ENCODE measurements around the gene ODAD3.
A peak's percentile ranks its signal among the peaks of the same experiment; 100 is the strongest.

The ODAD3 gene

DNA sequence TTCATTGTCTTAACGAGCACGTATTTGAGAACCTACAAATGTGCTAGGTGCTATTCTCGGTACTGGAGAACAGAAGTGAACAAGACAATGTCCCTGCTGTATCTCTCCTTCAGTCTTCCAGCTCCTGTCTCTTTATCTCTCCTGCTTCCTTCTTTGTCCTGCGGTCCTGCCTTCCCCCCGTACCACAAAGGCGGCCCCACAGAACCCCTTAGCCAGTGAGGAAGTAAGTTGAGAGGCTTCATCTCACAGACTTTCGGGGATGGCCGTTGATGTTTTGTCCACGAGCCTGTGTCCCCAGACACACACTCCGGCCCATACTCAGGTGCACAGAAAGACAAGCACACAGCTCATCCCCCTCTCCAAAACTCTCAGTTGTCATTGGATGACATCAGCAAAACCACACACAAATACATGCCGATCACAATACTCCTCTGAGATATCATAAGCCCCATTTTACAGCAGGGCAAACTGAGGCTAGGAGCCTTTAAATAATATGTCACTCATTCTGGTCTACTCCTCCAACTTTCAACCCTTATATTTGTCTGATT, 61.0 kb downstream of the ODAD3 start:
- DNase-seq, result no peak

DNA sequence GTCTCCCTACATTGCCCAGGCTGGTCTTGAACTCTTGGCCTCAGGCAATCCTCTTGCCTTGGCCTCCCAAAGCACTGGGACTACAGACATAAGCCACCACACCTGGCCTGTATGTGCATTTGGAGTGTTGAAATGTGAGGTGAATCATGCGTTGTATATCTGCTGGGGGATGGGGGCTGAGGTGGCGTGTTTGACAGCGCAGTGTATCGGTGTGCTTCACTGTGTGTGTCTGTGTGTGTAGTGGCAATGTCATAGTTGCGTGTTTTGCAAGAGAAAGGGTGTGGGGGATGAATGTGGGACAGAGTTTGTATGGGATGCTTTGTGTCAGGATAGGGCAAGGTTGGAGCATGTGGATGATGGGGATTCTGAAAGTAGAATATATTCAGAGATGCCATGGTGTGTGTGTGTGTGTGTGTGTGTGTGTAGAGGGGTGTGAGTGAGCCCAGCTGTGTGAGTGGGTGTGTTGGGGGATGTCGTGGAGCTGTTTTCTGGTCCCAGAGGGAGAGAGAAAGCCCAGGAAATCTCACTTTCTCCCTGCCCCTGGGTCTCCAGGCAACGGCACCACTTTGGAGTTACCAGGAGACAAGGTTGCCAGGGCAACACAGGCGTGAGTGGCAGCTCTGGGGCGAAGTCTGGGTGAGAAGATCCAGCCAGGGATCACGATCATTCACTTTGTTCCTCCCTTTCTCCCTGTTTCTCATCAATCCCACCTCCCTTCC, 61.6 kb downstream of the ODAD3 start:
- peak; percentile 63 for DNase-seq

DNA sequence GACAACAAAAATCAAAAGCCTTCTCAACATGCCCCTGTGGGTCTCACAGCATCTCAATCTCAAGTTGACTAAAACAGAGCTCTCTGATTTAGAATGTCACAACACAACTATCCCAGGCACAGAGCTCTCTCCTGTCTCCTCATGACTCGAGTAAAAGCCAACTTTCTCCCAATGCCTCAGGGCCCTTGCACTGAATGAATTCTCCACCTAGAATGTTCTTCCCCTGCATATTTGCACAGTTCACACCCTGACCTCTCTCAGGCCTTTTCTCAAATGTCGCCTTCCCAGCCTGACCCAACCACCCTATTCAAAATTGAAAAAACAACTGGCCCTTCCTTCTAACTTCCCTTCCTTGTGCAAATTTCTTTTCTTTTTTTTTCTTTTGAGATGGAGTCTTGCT, 64.2 kb downstream of the ODAD3 start:
- DNase-seq, result no peak

All from NCI-H345 (cell line).